RWPE1 (cell line): Measurements from ENCODE around the gene NRG3.

Source experiments
- CTCF ChIA-PET: fragments of 350-600 bp; sonication (Branson Sonifier 250); formaldehyde crosslinking; extraction: SDS; loops from one replicate; lab custom pipeline; 2021; lab: Yijun Ruan, JAX
- POLR2A ChIA-PET: fragments of 400-600 bp; formaldehyde crosslinking; extraction: SDS; loops from one replicate; lab custom pipeline; 2020; ENCODE audit warnings: antibody characterized with exemption; ENCODE audit not compliant: low non-redundant PET; lab: Yijun Ruan, JAX
- DNase-seq: peaks from one replicate; pipeline ENCODE4 v3.0.0; 2012; ENCODE audit warnings: low spot score
- H3K27ac ChIP-seq: fragments of 450-650 bp; 2 replicates; pipeline ENCODE4 v1.5.1; 2017
- TF ChIP-seq, protein P1 (sequence below): fragments of 450-650 bp; conservative IDR thresholded peaks from 2 replicates; pipeline ENCODE4 v1.5.1; 2017; ENCODE audit warnings: low read depth, mild to moderate bottlenecking

Gene NRG3

DNA sequence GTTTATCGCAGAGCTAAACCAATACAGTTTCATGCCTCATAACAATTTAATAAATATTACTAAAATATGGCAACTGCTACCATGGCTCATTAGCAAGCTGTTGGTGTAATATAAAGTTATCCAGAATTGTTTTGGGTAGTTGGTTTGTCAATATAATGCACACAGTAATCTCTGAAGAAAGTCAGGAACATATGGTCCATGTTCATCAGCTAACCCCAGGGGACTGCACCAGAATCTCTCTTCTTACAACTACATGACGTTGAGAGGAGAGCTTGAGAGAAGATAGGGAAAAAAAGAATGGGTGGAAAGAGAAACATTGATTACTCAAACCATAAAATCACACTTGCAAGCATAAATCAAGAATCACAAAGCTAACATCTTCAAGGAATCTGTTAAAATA is 333.7 kb downstream of the NRG3 start:
- TF ChIP-seq, protein P1, sequence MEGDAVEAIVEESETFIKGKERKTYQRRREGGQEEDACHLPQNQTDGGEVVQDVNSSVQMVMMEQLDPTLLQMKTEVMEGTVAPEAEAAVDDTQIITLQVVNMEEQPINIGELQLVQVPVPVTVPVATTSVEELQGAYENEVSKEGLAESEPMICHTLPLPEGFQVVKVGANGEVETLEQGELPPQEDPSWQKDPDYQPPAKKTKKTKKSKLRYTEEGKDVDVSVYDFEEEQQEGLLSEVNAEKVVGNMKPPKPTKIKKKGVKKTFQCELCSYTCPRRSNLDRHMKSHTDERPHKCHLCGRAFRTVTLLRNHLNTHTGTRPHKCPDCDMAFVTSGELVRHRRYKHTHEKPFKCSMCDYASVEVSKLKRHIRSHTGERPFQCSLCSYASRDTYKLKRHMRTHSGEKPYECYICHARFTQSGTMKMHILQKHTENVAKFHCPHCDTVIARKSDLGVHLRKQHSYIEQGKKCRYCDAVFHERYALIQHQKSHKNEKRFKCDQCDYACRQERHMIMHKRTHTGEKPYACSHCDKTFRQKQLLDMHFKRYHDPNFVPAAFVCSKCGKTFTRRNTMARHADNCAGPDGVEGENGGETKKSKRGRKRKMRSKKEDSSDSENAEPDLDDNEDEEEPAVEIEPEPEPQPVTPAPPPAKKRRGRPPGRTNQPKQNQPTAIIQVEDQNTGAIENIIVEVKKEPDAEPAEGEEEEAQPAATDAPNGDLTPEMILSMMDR: no peak
- no peak overlapping the region for H3K27ac ChIP-seq
- DNase-seq: no peak
- POLR2A ChIA-PET: no interaction called here
- CTCF ChIA-PET: interaction anchor here (0.5 kb wide), 1 partner anchor 515 kb away, joined by 7 read pairs; no protein-coding TSS in a partner anchor

DNA sequence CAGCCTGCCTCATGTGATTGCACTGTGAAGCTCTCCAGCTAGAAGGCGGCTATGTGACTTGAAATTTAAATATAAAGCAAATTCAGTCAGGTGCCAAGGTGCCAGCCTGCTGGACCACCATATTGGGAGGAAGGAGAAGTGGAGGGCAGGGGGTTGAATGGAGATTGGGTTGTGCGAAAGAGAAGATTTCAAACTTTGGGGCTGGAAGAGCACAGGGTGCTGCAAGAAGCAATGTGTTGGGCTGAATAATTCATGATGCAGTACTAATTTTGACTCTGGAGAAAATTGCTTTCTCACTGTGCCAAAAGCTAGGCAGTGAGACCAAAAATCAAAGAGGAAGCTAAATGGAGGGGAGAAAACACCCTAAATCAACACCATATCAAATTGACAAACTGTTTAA is 335.3 kb downstream of the NRG3 start:
- no peak overlapping the region for H3K27ac ChIP-seq
- TF ChIP-seq, protein P1: no peak
- no peak for DNase-seq
- POLR2A ChIA-PET: no interaction called here
- CTCF ChIA-PET: no interaction called here

DNA sequence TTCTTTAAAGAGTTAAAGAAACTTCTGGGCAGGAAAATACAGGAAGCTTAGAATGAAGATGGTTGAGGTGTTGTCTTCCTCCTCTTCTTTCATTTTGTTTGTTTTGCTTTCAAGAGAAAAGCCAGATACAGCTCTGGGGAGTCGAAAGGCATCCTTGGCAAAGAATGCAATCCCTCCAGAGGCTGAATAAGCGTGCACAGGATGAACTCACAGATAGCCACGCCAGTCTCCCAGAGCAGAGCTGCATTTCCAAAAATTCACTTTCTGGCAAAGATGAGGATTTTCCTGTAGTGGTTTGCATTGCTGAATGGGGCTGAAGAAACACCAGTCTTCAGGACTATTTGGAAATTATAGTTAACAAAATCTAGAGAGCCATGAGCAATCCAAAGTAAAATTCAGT is 336.4 kb downstream of the NRG3 start:
- ChIA-PET POLR2A (no interaction called here), CTCF (no interaction called here)
- no peak overlapping the region for H3K27ac ChIP-seq
- no peak for DNase-seq
- TF ChIP-seq, protein P1: no peak

DNA sequence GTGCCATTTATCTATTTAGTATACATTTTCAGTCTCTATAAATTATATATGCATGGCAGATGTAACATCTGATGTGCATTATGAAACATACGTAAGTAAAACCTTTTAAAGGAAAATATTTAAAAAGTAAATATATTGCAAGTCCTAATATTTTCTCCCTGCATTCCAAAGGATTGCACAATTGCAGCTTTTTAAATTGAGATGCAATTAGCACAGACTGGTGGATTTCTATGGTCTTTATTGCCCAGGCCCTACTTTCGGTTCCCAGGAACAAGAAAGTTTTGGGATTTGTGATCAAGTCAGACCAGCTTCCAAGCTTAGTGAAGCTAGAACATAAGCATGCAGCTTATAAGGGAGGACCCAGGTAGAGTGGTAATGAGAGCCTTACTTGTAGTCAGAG is 337.8 kb downstream of the NRG3 start:
- POLR2A ChIA-PET: no interaction called here
- no peak for DNase-seq

DNA sequence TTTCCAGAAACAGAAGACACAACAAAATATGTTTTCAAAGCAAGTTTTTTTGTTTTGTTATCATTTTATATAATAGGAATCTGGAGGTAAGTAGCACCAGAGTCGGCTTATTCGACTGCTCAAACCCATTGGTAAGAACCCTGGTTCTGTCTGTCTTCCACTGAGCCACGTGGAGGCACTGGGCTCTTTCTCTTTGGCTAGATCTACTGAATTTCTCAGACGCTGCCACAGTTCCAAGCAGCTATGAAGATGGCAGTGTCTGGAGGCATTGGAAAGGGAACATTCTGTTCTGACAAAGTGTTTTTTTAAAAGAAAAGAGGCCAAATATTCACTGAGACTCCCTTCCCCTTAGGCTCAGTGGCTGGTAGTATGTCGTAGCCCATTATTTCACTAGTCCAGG is 338.8 kb downstream of the NRG3 start:
- ChIA-PET POLR2A (no interaction called here), CTCF (no interaction called here)
- TF ChIP-seq, protein P1: no peak
- no peak for DNase-seq
- no peak overlapping the region for H3K27ac ChIP-seq

More for the DNA sequence above, 337.8 kb downstream of the NRG3 start:
- CTCF ChIA-PET: interaction anchor here (0.6 kb wide), 1 partner anchor 928 kb away, joined by 3 read pairs; no protein-coding TSS in a partner anchor
- TF ChIP-seq, protein P1: no peak
- no peak overlapping the region for H3K27ac ChIP-seq

DNA sequence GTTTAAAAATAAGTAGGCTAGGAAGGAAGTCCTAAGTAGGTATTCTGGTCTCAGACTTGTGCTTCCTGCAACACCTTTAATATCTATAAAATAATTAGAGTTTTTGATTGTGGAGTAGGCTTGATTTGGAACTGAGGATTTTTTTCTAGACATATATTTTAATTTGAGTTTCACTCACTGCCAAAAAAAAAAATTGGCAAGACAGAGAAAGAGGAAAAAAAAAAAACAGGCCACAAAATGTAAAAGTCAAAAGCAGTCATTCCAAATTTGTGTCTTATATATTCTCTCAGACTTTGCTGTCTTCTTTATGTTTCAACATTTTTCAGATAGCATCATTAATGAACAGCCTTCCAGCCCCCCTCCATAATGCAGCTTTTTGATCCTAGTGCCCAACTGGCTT is 346.1 kb downstream of the NRG3 start:
- TF ChIP-seq, protein P1: no peak
- no peak for DNase-seq
- POLR2A ChIA-PET: no interaction called here
- CTCF ChIA-PET: no interaction called here
- H3K27ac ChIP-seq: no peak overlapping the region
